Ishikawa (cell line): ENCODE data around the gene NTNG1.

ENCODE experiments used
- CEBPB ChIP-seq: IDR thresholded peaks from 2 replicates; pipeline ENCODE4 v1.6.1; 2012
- CREB1 ChIP-seq: IDR thresholded peaks from 2 replicates; pipeline ENCODE4 v1.6.1; 2012; ENCODE audit warnings: low read depth
- EP300 ChIP-seq: IDR thresholded peaks from 2 replicates; pipeline ENCODE4 v1.6.1; 2012; ENCODE audit warnings: borderline replicate concordance
- FOXM1 ChIP-seq: IDR thresholded peaks from 2 replicates; pipeline ENCODE4 v1.6.1; 2012; ENCODE audit warnings: low read depth, borderline replicate concordance
- NFIC ChIP-seq: IDR thresholded peaks from 2 replicates; pipeline ENCODE4 v1.6.1; 2012
- RAD21 ChIP-seq: IDR thresholded peaks from 2 replicates; pipeline ENCODE4 v1.6.1; 2012; ENCODE audit warnings: low read depth
- TAF1 ChIP-seq: IDR thresholded peaks from 2 replicates; pipeline ENCODE4 v1.6.1; 2012; ENCODE audit warnings: low read depth, mild to moderate bottlenecking
- TCF12 ChIP-seq: IDR thresholded peaks from 2 replicates; pipeline ENCODE4 v1.6.1; 2012; ENCODE audit warnings: low read depth
- TEAD4 ChIP-seq: IDR thresholded peaks from 2 replicates; pipeline ENCODE4 v1.6.1; 2012
- YY1 ChIP-seq: IDR thresholded peaks from 2 replicates; pipeline ENCODE4 v1.6.1; 2012; ENCODE audit warnings: low read depth
- ZBTB7A ChIP-seq: IDR thresholded peaks from 2 replicates; pipeline ENCODE4 v1.6.1; 2012; ENCODE audit warnings: low read depth
- TF ChIP-seq, protein P1 (sequence below): IDR thresholded peaks from 2 replicates; pipeline ENCODE4 v1.6.1; 2012; ENCODE audit warnings: low read depth, mild to moderate bottlenecking

DNA sequence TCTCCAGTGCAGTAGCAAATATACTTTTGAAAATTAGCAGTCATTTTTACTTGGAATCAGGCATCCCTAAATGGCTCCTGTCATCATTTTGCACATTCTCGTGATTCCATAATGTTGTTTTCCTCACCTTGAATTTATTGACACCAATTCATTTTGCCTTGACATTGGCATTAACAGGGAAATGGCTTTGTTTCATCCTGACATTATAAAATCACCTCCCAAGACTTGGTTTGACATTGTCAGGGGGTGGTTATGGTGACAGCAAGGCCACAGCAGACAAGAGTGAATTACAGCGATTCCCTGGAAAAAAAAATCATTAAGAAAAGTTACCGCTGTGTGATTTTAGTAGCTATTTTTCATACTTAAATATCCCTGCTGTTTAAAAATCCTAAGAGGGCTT is 327.0 kb downstream of the NTNG1 start:
- TF ChIP-seq EP300: no peak
- TF ChIP-seq TCF12: no peak
- TF ChIP-seq TAF1: no peak
- TF ChIP-seq RAD21: no peak
- TF ChIP-seq, protein P1, sequence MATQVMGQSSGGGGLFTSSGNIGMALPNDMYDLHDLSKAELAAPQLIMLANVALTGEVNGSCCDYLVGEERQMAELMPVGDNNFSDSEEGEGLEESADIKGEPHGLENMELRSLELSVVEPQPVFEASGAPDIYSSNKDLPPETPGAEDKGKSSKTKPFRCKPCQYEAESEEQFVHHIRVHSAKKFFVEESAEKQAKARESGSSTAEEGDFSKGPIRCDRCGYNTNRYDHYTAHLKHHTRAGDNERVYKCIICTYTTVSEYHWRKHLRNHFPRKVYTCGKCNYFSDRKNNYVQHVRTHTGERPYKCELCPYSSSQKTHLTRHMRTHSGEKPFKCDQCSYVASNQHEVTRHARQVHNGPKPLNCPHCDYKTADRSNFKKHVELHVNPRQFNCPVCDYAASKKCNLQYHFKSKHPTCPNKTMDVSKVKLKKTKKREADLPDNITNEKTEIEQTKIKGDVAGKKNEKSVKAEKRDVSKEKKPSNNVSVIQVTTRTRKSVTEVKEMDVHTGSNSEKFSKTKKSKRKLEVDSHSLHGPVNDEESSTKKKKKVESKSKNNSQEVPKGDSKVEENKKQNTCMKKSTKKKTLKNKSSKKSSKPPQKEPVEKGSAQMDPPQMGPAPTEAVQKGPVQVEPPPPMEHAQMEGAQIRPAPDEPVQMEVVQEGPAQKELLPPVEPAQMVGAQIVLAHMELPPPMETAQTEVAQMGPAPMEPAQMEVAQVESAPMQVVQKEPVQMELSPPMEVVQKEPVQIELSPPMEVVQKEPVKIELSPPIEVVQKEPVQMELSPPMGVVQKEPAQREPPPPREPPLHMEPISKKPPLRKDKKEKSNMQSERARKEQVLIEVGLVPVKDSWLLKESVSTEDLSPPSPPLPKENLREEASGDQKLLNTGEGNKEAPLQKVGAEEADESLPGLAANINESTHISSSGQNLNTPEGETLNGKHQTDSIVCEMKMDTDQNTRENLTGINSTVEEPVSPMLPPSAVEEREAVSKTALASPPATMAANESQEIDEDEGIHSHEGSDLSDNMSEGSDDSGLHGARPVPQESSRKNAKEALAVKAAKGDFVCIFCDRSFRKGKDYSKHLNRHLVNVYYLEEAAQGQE: no peak
- no peak for TF ChIP-seq CREB1
- TF ChIP-seq ZBTB7A: no peak
- no peak for TF ChIP-seq YY1
- TF ChIP-seq TEAD4: no peak
- no peak for TF ChIP-seq CEBPB
- no peak for TF ChIP-seq NFIC
- TF ChIP-seq FOXM1: no peak
